Heart left ventricle (tissue), 16 donors: ENCODE data around the gene CFAP299. TPM values are rescaled to one million over a fixed set of nuclear protein-coding genes. Genes with fewer than 3 reads are reported as not detected.

ENCODE experiments used
- ATAC-seq, 4 donors: fragments of 200-7000 bp; cut with Tn5 transposase; one replicate each; pipeline ENCODE4 v1.9.1; 2020 to 2022; ENCODE audit warnings: moderate library complexity in 4 of 4, mild to moderate bottlenecking in 3 of 4, moderate number of reproducible peaks in 1 of 4
- DNase-seq, 5 donors: peaks; one replicate each; pipeline ENCODE4 v3.0.0-alpha.2; 2020
- H3K27ac ChIP-seq, 12 donors: fragments of 200-600 bp; sonication (generic) in 4 of 12; one replicate each; pipeline versions ENCODE4 v1.5.0 to v1.8.0; 2016 to 2022; ENCODE audit warnings: mild to moderate bottlenecking in 2 of 12
- H3K27me3 ChIP-seq, 9 donors: fragments of 200-600 bp; sonication (generic) in 2 of 9; one replicate each; pipeline versions ENCODE4 v1.5.1 to v1.8.0; 2016 to 2022; ENCODE audit warnings: mild to moderate bottlenecking in 3 of 9
- H3K36me3 ChIP-seq, 9 donors: fragments of 200-600 bp; sonication (generic) in 2 of 9; one replicate each; pipeline versions ENCODE4 v1.5.0 to v1.8.0; 2018 to 2022; ENCODE audit warnings: mild to moderate bottlenecking in 2 of 9
- H3K4me1 ChIP-seq, 12 donors: fragments of 200-600 bp; sonication (generic) in 4 of 12; one replicate each; pipeline versions ENCODE4 v1.5.0 to v1.8.0; 2016 to 2022; ENCODE audit warnings: mild to moderate bottlenecking in 3 of 12
- H3K4me3 ChIP-seq, 12 donors: fragments of 200-600 bp; sonication (generic) in 4 of 12; one replicate each; pipeline versions ENCODE4 v1.5.0 to v1.8.0; 2017 to 2022; ENCODE audit warnings: mild to moderate bottlenecking in 9 of 12, moderate library complexity in 4 of 12
- H3K9me3 ChIP-seq, 12 donors: fragments of 200-600 bp; sonication (generic) in 4 of 12; one replicate each; pipeline versions ENCODE4 v1.5.0 to v1.8.0; 2016 to 2022; ENCODE audit warnings: mild to moderate bottlenecking in 1 of 12
- CTCF ChIP-seq, 12 donors: fragments of 200-600 bp; sonication (generic) in 4 of 12; IDR thresholded peaks; one replicate each; pipeline versions ENCODE4 v1.5.0 to v1.8.0; 2018 to 2022; ENCODE audit warnings: antibody characterized with exemption in 12 of 12, mild to moderate bottlenecking in 5 of 12
- POLR2A ChIP-seq, 2 donors: fragments of 450-650 bp; IDR thresholded peaks; one replicate each; pipeline ENCODE4 v1.6.1; 2017; ENCODE audit warnings: antibody characterized with exemption in 2 of 2, mild to moderate bottlenecking in 2 of 2, moderate library complexity in 2 of 2
- WGBS, 4 donors: extraction: QIAGEN DNeasy Blood & Tissue Kit in 2 of 4; methylation state at CpG; one replicate each; pipeline versions ENCODE4 v1.1.5 to v1.1.7; 2013 to 2018; 5-methylcytosine and 5-hydroxymethylcytosine counted together
- intact Hi-C, 10 donors: fragments of 100-400 bp; cut with DNase I; formaldehyde crosslinking; loops; one replicate each; pipeline versions ENCODE4 v1.11.1 to v1.14.2; 2022
- polyA plus RNA-seq, 2 donors: library from polyadenylated mRNA; stranded (reverse); fragments of 200-250 nt; gene quantifications; one replicate each; pipeline ENCODE4 v1.2.3, GENCODE V29; 2013
- total RNA-seq, 9 donors: library from RNA; depleted of rRNA in 2 of 9; stranded (reverse); fragments of >200 nt in 2 of 9; fragmentation: NEBNext Ultra II Directional in 3 of 9; extraction: Animal tissue kit (Norgen Biotek cat#: 25700) in 3 of 9; gene quantifications; one replicate each; pipeline versions ENCODE4 v1.1.0 to v1.2.4, GENCODE V29; 2016 to 2023
- donor health status: ischemic (EF 13 %, LVEDD 7.1; RV severe dilation, severe dysfunction).
- donor health status: healthy with polysubstance abuse.
- donor health status: DM: no; HTN: yes; CAD: no.
- donor health status: DM: no; HTN: no; CAD: no.
- donor health status: ischemic (EF 25% LVEDD 6.9; RV normal size, moderate dysfunction).
- donor health status: ischemic (EF 25% LVEDD 5.7; RV mildly dilated, moderate dysfunction).
- donor health status: healthy.
- donor health status: DM: yes; HTN: yes; CAD: no.
- donor health status: ischemic (EF 35%, LVEDD 5.7; RV mildly dilated, moderate dysfunction).
- donor health status: nonischemic (EF 11% LVEDD 7.7; RV severe dilation, severe dysfunction).
- donor health status: DM: yes; HTN: yes; CAD: no.
- donor health status: PGD.
- donor health status: ischemic (EF 29% LVEDD 5.4; RV normal size, mild dysfunction).
- donor health status: nonischemic (EF 23%, LVEDD 6.1; RV moderate dilation, normal function).

CFAP299 gene
- total and polyA plus RNA-seq, 11 donors = 0.25 TPM; not detected in 10

- Histone ChIP-seq H3K9me3 (peaks cover 0 to 6% (median 0%) of the 10 kb centered on the region in 12 donors), H3K27ac (no peak overlapping the region), H3K27me3 (no peaks in the 10 kb centered on the region), H3K36me3 (no peaks in the 10 kb centered on the region), H3K4me3 (no peak overlapping the region), H3K4me1 (no peaks in the 10 kb centered on the region)
- WGBS, 4 donors = 85 to 88% (median 87%) methylated on average over 2 of the region's 2 CpGs
- DNase-seq = no peak
- ATAC-seq = no peak
- intact Hi-C loops = no loop called here
- TF ChIP-seq CTCF (IDR thresholded peaks at IDR 0.05) (no peak), POLR2A (IDR thresholded peaks at IDR 0.05) (no peak)
Measured at GRCh38 chr4:80454040-80454439, 118.5 kb downstream of the CFAP299 start.

- ATAC-seq (no peak), DNase-seq (no peak)
- Histone ChIP-seq H3K9me3 (peaks cover 0 to 6% (median 0%) of the 10 kb centered on the region in 12 donors), H3K27me3 (no peaks in the 10 kb centered on the region), H3K36me3 (no peaks in the 10 kb centered on the region), H3K4me3 (no peak overlapping the region), H3K4me1 (no peaks in the 10 kb centered on the region), H3K27ac (no peak overlapping the region)
- TF ChIP-seq POLR2A (IDR thresholded peaks at IDR 0.05) = no peak
- TF ChIP-seq CTCF (IDR thresholded peaks at IDR 0.05) = no peak
- 50 to 65% (median 59%) methylated on average over 1 of the region's 1 CpG for WGBS, 4 donors
- intact Hi-C loops = no loop called here
Measured at GRCh38 chr4:80454556-80454955, 119.0 kb downstream of the CFAP299 start.

- H3K27me3 ChIP-seq = no peaks in the 10 kb centered on the region
- ATAC-seq = no peak
Measured at GRCh38 chr4:80459918-80460473, 124.5 kb downstream of the CFAP299 start.

GRCh38 chr4:80461412-80461811, 125.9 kb downstream of the CFAP299 start:
- intact Hi-C loops = no loop called here
- no peak for DNase-seq
- TF ChIP-seq POLR2A (IDR thresholded peaks at IDR 0.05) = no peak
- no peak for TF ChIP-seq CTCF (IDR thresholded peaks at IDR 0.05)
- ATAC-seq = no peak
- no peak overlapping the region for H3K4me3 ChIP-seq
- H3K27ac ChIP-seq = no peak overlapping the region
- WGBS, 4 donors = 63 to 75% (median 68%) methylated on average over 1 of the region's 1 CpG
- no peaks in the 10 kb centered on the region for H3K36me3 ChIP-seq
- no peaks in the 10 kb centered on the region for H3K27me3 ChIP-seq
- no peaks in the 10 kb centered on the region for H3K4me1 ChIP-seq
- no peaks in the 10 kb centered on the region for H3K9me3 ChIP-seq

More at GRCh38 chr4:80459918-80460473, 124.5 kb downstream of the CFAP299 start:
- H3K9me3 ChIP-seq = no peaks in the 10 kb centered on the region
- no peak for DNase-seq
- H3K27ac ChIP-seq = no peak overlapping the region
- no peaks in the 10 kb centered on the region for H3K36me3 ChIP-seq
- no peak overlapping the region for H3K4me3 ChIP-seq
- intact Hi-C loops = no loop called here
- TF ChIP-seq CTCF (IDR thresholded peaks at IDR 0.05) = no peak
- TF ChIP-seq POLR2A (IDR thresholded peaks at IDR 0.05) = no peak
- WGBS, 4 donors = 38 to 64% (median 56%) methylated on average over 1 of the region's 1 CpG
- H3K4me1 ChIP-seq = no peaks in the 10 kb centered on the region
